H9 (cell line): Measurements from ENCODE around the gene CHST8. TPM values are rescaled to one million over a fixed set of nuclear protein-coding genes. Genes with fewer than 3 reads are reported as not detected.

Experiments used
- DNase-seq: peaks from one replicate; pipeline ENCODE4 v3.0.0-alpha.2; 2017
- H2AFZ ChIP-seq: one replicate; pipeline ENCODE4 v1.6.1; 2013; ENCODE audit warnings: mild to moderate bottlenecking, low read length, control low read depth, moderate library complexity
- H2AK5ac ChIP-seq: 2 replicates; pipeline ENCODE4 v1.6.1; 2013; ENCODE audit warnings: low read length, control low read depth, mixed read lengths; ENCODE audit not compliant: insufficient read length
- H2BK120ac ChIP-seq: one replicate; pipeline ENCODE4 v1.6.1; 2013; ENCODE audit warnings: low read depth, mild to moderate bottlenecking, low read length, control low read depth, inconsistent platforms; ENCODE audit not compliant: poor library complexity, severe bottlenecking
- H2BK12ac ChIP-seq: 2 replicates; pipeline ENCODE4 v1.6.1; 2013; ENCODE audit warnings: low read length, control low read depth, mixed read lengths, low read depth; ENCODE audit not compliant: insufficient read length
- H2BK15ac ChIP-seq: 2 replicates; pipeline ENCODE4 v1.6.1; 2013; ENCODE audit warnings: low read depth, low read length, control low read depth
- H2BK20ac ChIP-seq: one replicate; pipeline ENCODE4 v1.6.1; 2013; ENCODE audit warnings: low read depth, mild to moderate bottlenecking, low read length, control low read depth, inconsistent platforms; ENCODE audit not compliant: poor library complexity, severe bottlenecking
- H2BK5ac ChIP-seq: 2 replicates; pipeline ENCODE4 v1.6.1; 2013; ENCODE audit warnings: low read length, control low read depth, mixed read lengths; ENCODE audit not compliant: insufficient read length
- H3K14ac ChIP-seq: 2 replicates; pipeline ENCODE4 v1.6.1; 2013; ENCODE audit warnings: low read length, control low read depth; ENCODE audit not compliant: insufficient read depth
- H3K18ac ChIP-seq: 2 replicates; pipeline ENCODE4 v1.6.1; 2013; ENCODE audit warnings: low read depth, mild to moderate bottlenecking, mixed read lengths, low read length, control low read depth; ENCODE audit not compliant: insufficient read length
- H3K23ac ChIP-seq: 2 replicates; pipeline ENCODE4 v1.6.1; 2013; ENCODE audit warnings: low read length, control low read depth, mixed read lengths, low read depth; ENCODE audit not compliant: insufficient read length
- H3K23me2 ChIP-seq: 2 replicates; pipeline ENCODE4 v1.6.1; 2013; ENCODE audit warnings: low read depth, mild to moderate bottlenecking, mixed read lengths, low read length, control low read depth; ENCODE audit not compliant: insufficient read length, poor library complexity, severe bottlenecking
- H3K27ac ChIP-seq: 2 replicates; pipeline ENCODE4 v1.5.1; 2013; ENCODE audit warnings: low read length, control low read depth, mixed read lengths, low read depth; ENCODE audit not compliant: insufficient read length
- H3K27me3 ChIP-seq: 2 replicates; pipeline ENCODE4 v1.6.1; 2013; ENCODE audit warnings: low read length, control low read depth, inconsistent platforms; ENCODE audit not compliant: insufficient read depth
- H3K4ac ChIP-seq: 2 replicates; pipeline ENCODE4 v1.6.1; 2013; ENCODE audit warnings: low read depth, mild to moderate bottlenecking, control low read depth, inconsistent platforms, low read length, moderate library complexity
- H3K4me1 ChIP-seq: 2 replicates; pipeline ENCODE4 v1.6.1; 2013; ENCODE audit warnings: low read length, control low read depth, inconsistent platforms; ENCODE audit not compliant: insufficient read depth
- H3K4me2 ChIP-seq: 2 replicates; pipeline ENCODE4 v1.6.1; 2013; ENCODE audit warnings: low read length, control low read depth, mixed read lengths; ENCODE audit not compliant: insufficient read length, insufficient read depth
- H3K56ac ChIP-seq: 2 replicates; pipeline ENCODE4 v1.6.1; 2013; ENCODE audit warnings: low read depth, mild to moderate bottlenecking, mixed read lengths, low read length, control low read depth; ENCODE audit not compliant: insufficient read length
- H3K79me1 ChIP-seq: 2 replicates; pipeline ENCODE4 v1.6.1; 2013; ENCODE audit warnings: low read depth, mild to moderate bottlenecking, moderate library complexity, low read length, control low read depth, inconsistent platforms; ENCODE audit not compliant: insufficient read depth, poor library complexity, severe bottlenecking
- H3K79me2 ChIP-seq: 2 replicates; pipeline ENCODE4 v1.6.1; 2013; ENCODE audit warnings: low read length, control low read depth, inconsistent platforms; ENCODE audit not compliant: insufficient read depth
- H3K9ac ChIP-seq: 2 replicates; pipeline ENCODE4 v1.6.1; 2013; ENCODE audit warnings: low read length, control low read depth, mixed read lengths; ENCODE audit not compliant: insufficient read length; ENCODE audit errors: extremely low read depth
- H3K9me3 ChIP-seq: one replicate; pipeline ENCODE4 v1.6.1; 2013; ENCODE audit warnings: low read depth, low read length, inconsistent platforms; ENCODE audit not compliant: control insufficient read depth
- H3T11ph ChIP-seq: one replicate; pipeline ENCODE4 v1.6.1; 2013; ENCODE audit warnings: mild to moderate bottlenecking, low read length, control low read depth, inconsistent platforms
- H4K20me1 ChIP-seq: one replicate; pipeline ENCODE4 v1.6.1; 2013; ENCODE audit not compliant: control insufficient read depth, insufficient read length, insufficient read depth
- H4K5ac ChIP-seq: 2 replicates; pipeline ENCODE4 v1.6.1; 2013; ENCODE audit warnings: low read depth, mild to moderate bottlenecking, mixed read lengths, low read length, control low read depth; ENCODE audit not compliant: insufficient read length
- H4K8ac ChIP-seq: replicated peaks from 2 replicates; pipeline ENCODE4 v1.6.1; 2013; ENCODE audit warnings: low read length, control low read depth, mixed read lengths, low read depth; ENCODE audit not compliant: insufficient read length
- H4K91ac ChIP-seq: 2 replicates; pipeline ENCODE4 v1.6.1; 2013; ENCODE audit warnings: low read depth, mild to moderate bottlenecking, moderate library complexity, mixed read lengths, low read length, control low read depth; ENCODE audit not compliant: insufficient read length
- H3K27ac Mint-ChIP-seq, 3 experiments: 2 replicates in 2 of 3; 3 replicates in 1 of 3; pipeline ENCODE4 v1.8.0; 2020 to 2021; ENCODE audit warnings: mixed read lengths in 3 of 3, mild to moderate bottlenecking in 1 of 3, moderate library complexity in 1 of 3
- H3K27me3 Mint-ChIP-seq: 2 replicates; pipeline ENCODE4 v1.8.0; 2021; ENCODE audit warnings: low read depth, mild to moderate bottlenecking, moderate library complexity, mixed read lengths
- H3K36me3 Mint-ChIP-seq, 3 experiments: 2 replicates in 2 of 3; 3 replicates in 1 of 3; pipeline ENCODE4 v1.8.0; 2020 to 2021; ENCODE audit warnings: low read depth in 3 of 3, mixed read lengths in 3 of 3; ENCODE audit not compliant: insufficient read depth in 1 of 3
- H3K4me1 Mint-ChIP-seq, 2 experiments: 2 replicates each; pipeline ENCODE4 v1.8.0; 2020; ENCODE audit warnings: mixed read lengths in 2 of 2
- H3K4me3 Mint-ChIP-seq, 2 experiments: 2 replicates in 1 of 2; 3 replicates in 1 of 2; pipeline ENCODE4 v1.8.0; 2020 to 2021; ENCODE audit warnings: mild to moderate bottlenecking in 2 of 2, mixed read lengths in 2 of 2, moderate library complexity in 1 of 2
- H3K9me3 Mint-ChIP-seq, 2 experiments: 2 replicates in 1 of 2; 3 replicates in 1 of 2; pipeline ENCODE4 v1.8.0; 2020; ENCODE audit warnings: mild to moderate bottlenecking in 2 of 2, mixed read lengths in 2 of 2, moderate library complexity in 1 of 2
- WGBS: extraction: QIAGEN DNeasy Blood & Tissue Kit; methylation state at CpG from one replicate; pipeline ENCODE4 v1.1.7; 2013; ENCODE audit warnings: missing lambda C conversion rate, low lambda C conversion rate, mixed read lengths; ENCODE audit not compliant: insufficient read length; ENCODE audit errors: extremely low coverage; 5-methylcytosine and 5-hydroxymethylcytosine counted together
- total RNA-seq: library from RNA; stranded (reverse); gene quantifications from 2 replicates; pipeline ENCODE4 v1.2.1, GENCODE V29; 2021
- TF ChIP-seq, protein P1 (sequence below): fragments of 200-600 bp; sonication (generic); conservative IDR thresholded peaks from 3 replicates; pipeline ENCODE4 v1.8.0; 2021; ENCODE audit warnings: antibody characterized with exemption, mild to moderate bottlenecking

CHST8 gene
- total RNA-seq, 1 experiment from 2014 or later, result 5.1 TPM

DNA sequence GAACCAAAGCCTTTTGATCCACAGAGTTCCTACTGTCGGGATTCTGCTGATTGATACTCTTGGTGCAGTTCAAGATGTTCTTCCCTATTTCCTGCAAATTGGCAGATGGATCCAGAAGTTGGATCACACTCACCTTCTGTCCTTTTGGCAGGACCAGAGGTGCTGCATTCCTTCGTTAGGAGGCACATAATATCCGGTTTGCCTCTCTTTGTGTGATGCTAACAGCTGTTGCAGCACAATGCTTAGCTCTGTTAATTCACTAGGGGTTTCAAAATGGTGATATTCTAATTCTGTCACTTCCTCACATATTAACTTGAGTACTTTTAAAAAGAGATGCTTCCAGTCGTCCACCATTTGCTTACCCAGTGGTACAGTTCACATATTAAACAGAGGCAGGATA, 15.2 kb upstream of the CHST8 start:
- H2BK5ac ChIP-seq, result no peak overlapping the region
- no CpG with 5 or more reads among the region's 4 CpGs for whole genome bisulfite sequencing
- H2BK12ac ChIP-seq, result no peak overlapping the region
- H4K20me1 ChIP-seq, result no peaks in the 10 kb centered on the region
- no peak overlapping the region for H3T11ph ChIP-seq
- H3K27me3 ChIP-seq, result no peaks in the 10 kb centered on the region
- H2BK15ac ChIP-seq, result no peak overlapping the region
- TF ChIP-seq, protein P1, sequence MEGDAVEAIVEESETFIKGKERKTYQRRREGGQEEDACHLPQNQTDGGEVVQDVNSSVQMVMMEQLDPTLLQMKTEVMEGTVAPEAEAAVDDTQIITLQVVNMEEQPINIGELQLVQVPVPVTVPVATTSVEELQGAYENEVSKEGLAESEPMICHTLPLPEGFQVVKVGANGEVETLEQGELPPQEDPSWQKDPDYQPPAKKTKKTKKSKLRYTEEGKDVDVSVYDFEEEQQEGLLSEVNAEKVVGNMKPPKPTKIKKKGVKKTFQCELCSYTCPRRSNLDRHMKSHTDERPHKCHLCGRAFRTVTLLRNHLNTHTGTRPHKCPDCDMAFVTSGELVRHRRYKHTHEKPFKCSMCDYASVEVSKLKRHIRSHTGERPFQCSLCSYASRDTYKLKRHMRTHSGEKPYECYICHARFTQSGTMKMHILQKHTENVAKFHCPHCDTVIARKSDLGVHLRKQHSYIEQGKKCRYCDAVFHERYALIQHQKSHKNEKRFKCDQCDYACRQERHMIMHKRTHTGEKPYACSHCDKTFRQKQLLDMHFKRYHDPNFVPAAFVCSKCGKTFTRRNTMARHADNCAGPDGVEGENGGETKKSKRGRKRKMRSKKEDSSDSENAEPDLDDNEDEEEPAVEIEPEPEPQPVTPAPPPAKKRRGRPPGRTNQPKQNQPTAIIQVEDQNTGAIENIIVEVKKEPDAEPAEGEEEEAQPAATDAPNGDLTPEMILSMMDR, result no peak
- peak overlapping the region; percentile 74 for H2AFZ ChIP-seq
- no peak overlapping the region for H4K5ac ChIP-seq
- H3K27me3 Mint-ChIP-seq, result peaks cover 10% of the 10 kb centered on the region
- H4K8ac ChIP-seq, result no peak overlapping the region
- H3K23me2 ChIP-seq, result no peaks in the 10 kb centered on the region
- H3K4me1 Mint-ChIP-seq, result peaks cover 14 to 23% of the 10 kb centered on the region in 2 experiments
- peak overlapping the region; percentile 30 for H2BK20ac ChIP-seq
- H3K56ac ChIP-seq, result no peak overlapping the region
- H3K9me3 ChIP-seq, result no peaks in the 10 kb centered on the region
- H3K4me1 ChIP-seq, result peaks cover 7% of the 10 kb centered on the region; the same call in 1 of the 2 replicates
- no peak overlapping the region for H3K23ac ChIP-seq
- H3K4me2 ChIP-seq, result no peak overlapping the region
- no peaks in the 10 kb centered on the region for H3K79me2 ChIP-seq
- no peak for DNase-seq
- H3K27ac ChIP-seq, result no peak overlapping the region
- peaks cover 27 to 28% of the 10 kb centered on the region in 2 experiments for H3K9me3 Mint-ChIP-seq
- no peak overlapping the region for H3K4ac ChIP-seq
- H3K79me1 ChIP-seq, result no peaks in the 10 kb centered on the region
- H2BK120ac ChIP-seq, result no peak overlapping the region
- no peak overlapping the region for H3K14ac ChIP-seq
- no peak overlapping the region for H3K27ac Mint-ChIP-seq
- no peak overlapping the region for H3K4me3 Mint-ChIP-seq
- no peak overlapping the region for H3K18ac ChIP-seq
- H3K9ac ChIP-seq, result no peak overlapping the region
- H4K91ac ChIP-seq, result no peak overlapping the region
- H3K36me3 Mint-ChIP-seq, result peaks cover 2 to 11% (median 3%) of the 10 kb centered on the region in 3 experiments; a peak in 6 of 7 replicates
- no peak overlapping the region for H2AK5ac ChIP-seq
